ENCODE data around the gene CEP97. TPM values are rescaled to one million over a fixed set of nuclear protein-coding genes. Genes with fewer than 3 reads are reported as not detected.
"Not testable (repeated sequence)": the region's sequence is repeated elsewhere in the genome, so short reads cannot be mapped to it uniquely, and the experiment has no call there.

Gene CEP97
- total RNA-seq, 1 donor from 2014 or later = 27.8 TPM

GRCh38 chr3:101701696-101702634 is 22.4 kb upstream of the CEP97 start:
- DNase-seq (ENCODE audit: low read depth) = no peak

GRCh38 chr3:101702726-101703125 is 21.7 kb upstream of the CEP97 start:
- DNase-seq (ENCODE audit: low read depth) = no peak

- DNase-seq (ENCODE audit: low read depth) = no peak
Observed at GRCh38 chr3:101703169-101703568, 21.2 kb upstream of the CEP97 start.

GRCh38 chr3:101704639-101705038 is 19.8 kb upstream of the CEP97 start:
- DNase-seq (ENCODE audit: low read depth) = not testable (repeated sequence)

- DNase-seq (ENCODE audit: low read depth) = no peak
Observed at GRCh38 chr3:101709126-101709525, 15.3 kb upstream of the CEP97 start.

- DNase-seq (ENCODE audit: low read depth) = no peak
Observed at GRCh38 chr3:101718455-101718854, 6.0 kb upstream of the CEP97 start.

GRCh38 chr3:101719604-101720185 is 4.7 kb upstream of the CEP97 start:
- DNase-seq (ENCODE audit: low read depth) = no peak

- DNase-seq (ENCODE audit: low read depth) = peak; percentile 73
Observed at GRCh38 chr3:101720851-101721840, 3.3 kb upstream of the CEP97 start.

- peak; percentile 8 for DNase-seq (ENCODE audit: low read depth)
Observed at GRCh38 chr3:101722394-101723173, 1.8 kb upstream of the CEP97 start.

- DNase-seq (ENCODE audit: low read depth) = peak; percentile 8
Observed at GRCh38 chr3:101725194-101725889, 928 bp downstream of the CEP97 start.

GRCh38 chr3:101725890-101726275 is 1.5 kb downstream of the CEP97 start:
- DNase-seq (ENCODE audit: low read depth) = no peak

- no peak for DNase-seq (ENCODE audit: low read depth)
Observed at GRCh38 chr3:101729586-101729985, 5.2 kb downstream of the CEP97 start.

- DNase-seq (ENCODE audit: low read depth) = no peak
Observed at GRCh38 chr3:101730839-101731238, 6.4 kb downstream of the CEP97 start.

- DNase-seq (ENCODE audit: low read depth) = no peak
Observed at GRCh38 chr3:101732240-101732641, 7.8 kb downstream of the CEP97 start.

GRCh38 chr3:101735833-101736232 is 11.4 kb downstream of the CEP97 start:
- no peak for DNase-seq (ENCODE audit: low read depth)

- DNase-seq (ENCODE audit: low read depth) = not testable (repeated sequence)
Observed at GRCh38 chr3:101741914-101742313, 17.5 kb downstream of the CEP97 start.

- DNase-seq (ENCODE audit: low read depth) = no peak
Observed at GRCh38 chr3:101744811-101745210, 20.4 kb downstream of the CEP97 start.

GRCh38 chr3:101745934-101746333 is 21.5 kb downstream of the CEP97 start:
- not testable (repeated sequence) for DNase-seq (ENCODE audit: low read depth)

- DNase-seq (ENCODE audit: low read depth) = not testable (repeated sequence)
Observed at GRCh38 chr3:101753386-101754113, 29.1 kb downstream of the CEP97 start.

Data from myocyte (in vitro differentiated cells).